Ovary (tissue), 3 donors: Measurements from ENCODE around the gene ULBP1.
"Not testable (repeated sequence)": the region's sequence is repeated elsewhere in the genome, so short reads cannot be mapped to it uniquely, and the experiment has no call there.

Experiments
- CTCF ChIP-seq, 3 donors: fragments of 450-650 bp in 2 of 3; fragments of 200-600 bp in 1 of 3; IDR thresholded peaks; one replicate each; pipeline versions ENCODE4 v1.5.1 to v1.8.0; 2016 to 2022; ENCODE audit warnings: antibody characterized with exemption in 3 of 3, mild to moderate bottlenecking in 1 of 3
- POLR2A ChIP-seq: fragments of 450-650 bp; IDR thresholded peaks from one replicate; pipeline ENCODE4 v1.6.1; 2017; ENCODE audit warnings: antibody characterized with exemption, mild to moderate bottlenecking, moderate library complexity
- donor health status: DM: no; HTN: no; CAD: no.

- TF ChIP-seq POLR2A; CTCF (IDR thresholded peaks at IDR 0.05): not testable (repeated sequence)
Measured at GRCh38 chr6:149966319-149966718, 2.6 kb downstream of the ULBP1 start.
